Renal pelvis (tissue), 4 donors: Measurements from ENCODE around the gene AMN. TPM values are rescaled to one million over a fixed set of nuclear protein-coding genes. Genes with fewer than 3 reads are reported as not detected.
"Not testable (repeated sequence)": the region's sequence is repeated elsewhere in the genome, so short reads cannot be mapped to it uniquely, and the experiment has no call there.

Experiments
- DNase-seq: peaks from one replicate; pipeline ENCODE4 v3.0.0-alpha.2; 2013
- polyA plus RNA-seq, 3 donors: library from polyadenylated mRNA; unstranded; fragments of 120-200 nt; gene quantifications; one replicate each; pipeline ENCODE4 v1.2.1, GENCODE V29; 2013; ENCODE audit not compliant: insufficient read length in 3 of 3

The AMN gene
- polyA plus RNA-seq, 3 donors: 43.3 to 50.0 (median 47.3) TPM

DNA sequence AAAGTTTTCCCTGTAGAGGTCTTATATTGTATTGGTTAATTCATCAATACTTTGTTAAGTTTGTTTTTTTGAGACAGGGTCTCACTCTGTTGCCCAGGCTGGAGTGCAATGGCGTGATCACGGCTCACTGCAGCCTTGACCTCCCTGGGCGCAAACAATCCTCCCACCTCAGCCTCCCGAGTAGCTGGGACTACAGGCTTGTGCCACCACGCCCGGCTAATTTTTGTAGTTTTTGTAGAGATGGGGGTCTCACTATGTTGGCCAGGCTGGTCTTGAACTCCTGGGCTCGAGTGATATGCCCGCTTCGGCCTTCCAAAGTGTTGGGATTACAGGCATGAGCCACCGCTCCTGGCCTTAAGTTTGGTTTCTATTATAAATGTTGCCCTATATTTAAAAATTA lies 4.4 kb downstream of the AMN start:
- DNase-seq: not testable (repeated sequence)

DNA sequence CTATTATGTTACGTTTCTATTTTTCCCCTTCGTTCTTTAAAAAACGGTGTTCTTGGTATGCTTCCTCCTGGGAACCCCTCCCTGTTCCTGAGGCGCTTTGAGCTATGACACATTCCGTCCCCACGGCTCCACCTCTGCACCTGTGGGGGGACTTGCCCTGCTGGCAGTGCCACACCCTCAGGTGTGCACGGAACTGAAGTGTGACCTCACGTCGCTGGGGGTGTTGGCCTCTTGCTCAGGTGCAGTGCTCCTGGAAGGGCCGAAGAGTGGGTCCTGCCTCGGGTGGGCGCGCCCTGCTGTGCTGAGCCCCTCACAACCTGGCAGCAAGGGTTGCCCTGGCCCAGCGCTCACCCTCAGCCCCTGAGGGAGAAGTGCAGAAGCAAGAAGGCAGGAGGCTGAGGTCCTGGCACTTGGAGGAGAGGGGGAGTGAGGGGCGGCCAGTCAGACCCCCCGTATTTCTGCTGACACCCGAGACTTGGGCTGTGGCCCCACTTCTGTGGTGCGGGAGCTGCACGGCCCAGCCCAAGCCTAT lies 4.9 kb downstream of the AMN start:
- no peak for DNase-seq

DNA sequence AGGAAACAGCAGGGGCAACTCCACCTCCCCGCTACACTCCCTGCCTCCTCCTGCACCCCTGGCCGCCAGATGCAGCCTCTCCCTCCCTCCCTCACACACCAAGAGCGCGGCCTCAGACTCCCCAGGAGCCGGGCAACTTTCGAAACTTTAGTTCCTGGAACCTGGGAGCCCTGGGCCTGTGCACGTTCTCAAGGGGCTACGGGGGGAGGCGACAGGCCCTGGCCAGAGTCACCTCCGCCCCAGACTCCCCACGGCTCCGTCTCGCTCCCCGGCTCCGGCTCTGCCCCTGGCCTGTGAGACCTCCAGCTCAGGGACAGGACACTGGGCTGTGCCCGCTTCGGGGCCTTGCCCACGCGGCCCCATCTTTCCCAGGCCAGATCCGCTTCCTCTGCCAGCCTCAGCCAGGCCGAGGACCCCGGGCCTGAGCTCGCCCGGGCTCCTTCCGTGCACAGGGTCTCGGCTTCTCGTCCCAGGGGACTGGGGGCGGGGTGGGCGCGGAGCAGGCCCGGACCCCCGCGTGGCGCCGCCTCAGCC lies 5.5 kb downstream of the AMN start:
- no peak for DNase-seq

DNA sequence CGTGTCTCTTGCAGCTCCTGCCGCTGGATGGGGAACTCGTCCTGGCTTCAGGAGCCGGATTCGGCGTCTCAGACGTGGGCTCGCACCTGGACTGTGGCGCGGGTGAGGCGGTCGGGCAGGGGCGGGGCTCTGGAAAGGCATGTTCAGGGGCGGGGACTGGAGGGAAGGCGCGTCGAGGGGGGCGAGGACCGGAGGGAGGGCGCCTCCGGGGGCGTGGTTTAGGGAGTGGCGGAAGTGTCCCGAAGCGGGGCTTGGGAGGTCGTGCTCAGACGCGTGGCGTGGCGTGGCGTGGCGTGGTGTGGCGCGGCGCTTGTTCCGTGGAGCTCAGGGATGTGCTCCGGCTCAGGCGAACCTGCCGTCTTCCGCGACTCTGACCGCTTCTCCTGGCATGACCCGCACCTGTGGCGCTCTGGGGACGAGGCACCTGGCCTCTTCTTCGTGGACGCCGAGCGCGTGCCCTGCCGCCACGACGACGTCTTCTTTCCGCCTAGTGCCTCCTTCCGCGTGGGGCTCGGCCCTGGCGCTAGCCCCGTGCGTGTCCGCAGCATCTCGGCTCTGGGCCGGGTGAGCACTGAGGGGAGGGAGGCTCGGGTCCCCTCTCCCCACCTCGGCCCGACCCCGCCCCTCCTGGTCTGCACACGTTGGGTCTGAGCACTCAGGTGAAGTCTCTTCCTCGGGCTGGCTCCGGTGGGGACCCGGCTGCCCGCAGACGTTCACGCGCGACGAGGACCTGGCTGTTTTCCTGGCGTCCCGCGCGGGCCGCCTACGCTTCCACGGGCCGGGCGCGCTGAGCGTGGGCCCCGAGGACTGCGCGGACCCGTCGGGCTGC lies 6.2 kb downstream of the AMN start:
- DNase-seq: peak; percentile 76

DNA sequence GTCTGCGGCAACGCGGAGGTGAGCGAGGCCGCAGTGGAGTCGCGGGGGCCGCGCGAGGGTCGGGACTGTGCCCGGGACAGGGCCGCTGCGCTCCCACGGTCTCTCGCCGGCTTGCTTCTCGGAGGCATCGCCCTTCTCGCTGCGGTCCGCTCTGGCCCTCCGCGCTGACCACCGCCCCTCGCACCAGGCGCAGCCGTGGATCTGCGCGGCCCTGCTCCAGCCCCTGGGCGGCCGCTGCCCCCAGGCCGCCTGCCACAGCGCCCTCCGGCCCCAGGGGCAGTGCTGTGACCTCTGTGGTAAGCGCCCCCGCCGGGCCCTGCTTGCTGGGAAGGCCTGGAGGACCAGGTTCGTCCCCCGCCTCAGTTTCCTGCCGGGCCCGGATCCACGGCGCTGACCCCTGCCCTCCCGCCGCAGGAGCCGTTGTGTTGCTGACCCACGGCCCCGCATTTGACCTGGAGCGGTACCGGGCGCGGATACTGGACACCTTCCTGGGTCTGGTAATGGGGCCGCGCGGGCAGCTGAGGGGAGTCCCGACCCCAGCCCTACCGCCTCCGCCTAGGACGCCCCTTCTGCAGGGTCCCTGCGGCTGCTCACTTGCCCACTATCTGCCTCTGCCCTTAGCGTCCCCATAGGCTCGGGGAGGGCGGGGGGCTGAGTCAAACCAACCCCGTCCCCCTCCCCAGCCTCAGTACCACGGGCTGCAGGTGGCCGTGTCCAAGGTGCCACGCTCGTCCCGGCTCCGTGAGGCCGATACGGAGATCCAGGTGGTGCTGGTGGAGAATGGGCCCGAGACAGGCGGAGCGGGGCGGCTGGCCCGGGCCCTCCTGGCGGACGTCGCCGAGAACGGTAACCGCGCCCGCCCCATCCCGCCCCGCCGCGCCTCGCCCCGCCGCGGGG lies 7.0 kb downstream of the AMN start:
- no peak for DNase-seq

DNA sequence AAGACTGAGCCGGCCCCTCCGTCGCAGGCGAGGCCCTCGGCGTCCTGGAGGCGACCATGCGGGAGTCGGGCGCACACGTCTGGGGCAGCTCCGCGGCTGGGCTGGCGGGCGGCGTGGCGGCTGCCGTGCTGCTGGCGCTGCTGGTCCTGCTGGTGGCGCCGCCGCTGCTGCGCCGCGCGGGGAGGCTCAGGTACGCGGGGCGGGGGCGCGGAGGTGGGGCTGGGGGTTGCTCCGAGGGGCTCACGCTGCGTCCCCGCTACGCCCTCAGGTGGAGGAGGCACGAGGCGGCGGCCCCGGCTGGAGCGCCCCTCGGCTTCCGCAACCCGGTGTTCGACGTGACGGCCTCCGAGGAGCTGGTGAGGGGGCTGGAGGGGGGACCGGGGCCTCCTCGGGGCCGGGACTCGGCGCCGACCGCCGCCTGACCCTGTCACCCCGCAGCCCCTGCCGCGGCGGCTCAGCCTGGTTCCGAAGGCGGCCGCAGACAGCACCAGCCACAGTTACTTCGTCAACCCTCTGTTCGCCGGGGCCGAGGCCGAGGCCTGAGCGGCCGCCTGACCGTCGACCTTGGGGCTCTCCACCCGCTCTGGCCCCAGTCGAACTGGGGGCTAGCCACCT lies 7.8 kb downstream of the AMN start:
- DNase-seq: no peak

DNA sequence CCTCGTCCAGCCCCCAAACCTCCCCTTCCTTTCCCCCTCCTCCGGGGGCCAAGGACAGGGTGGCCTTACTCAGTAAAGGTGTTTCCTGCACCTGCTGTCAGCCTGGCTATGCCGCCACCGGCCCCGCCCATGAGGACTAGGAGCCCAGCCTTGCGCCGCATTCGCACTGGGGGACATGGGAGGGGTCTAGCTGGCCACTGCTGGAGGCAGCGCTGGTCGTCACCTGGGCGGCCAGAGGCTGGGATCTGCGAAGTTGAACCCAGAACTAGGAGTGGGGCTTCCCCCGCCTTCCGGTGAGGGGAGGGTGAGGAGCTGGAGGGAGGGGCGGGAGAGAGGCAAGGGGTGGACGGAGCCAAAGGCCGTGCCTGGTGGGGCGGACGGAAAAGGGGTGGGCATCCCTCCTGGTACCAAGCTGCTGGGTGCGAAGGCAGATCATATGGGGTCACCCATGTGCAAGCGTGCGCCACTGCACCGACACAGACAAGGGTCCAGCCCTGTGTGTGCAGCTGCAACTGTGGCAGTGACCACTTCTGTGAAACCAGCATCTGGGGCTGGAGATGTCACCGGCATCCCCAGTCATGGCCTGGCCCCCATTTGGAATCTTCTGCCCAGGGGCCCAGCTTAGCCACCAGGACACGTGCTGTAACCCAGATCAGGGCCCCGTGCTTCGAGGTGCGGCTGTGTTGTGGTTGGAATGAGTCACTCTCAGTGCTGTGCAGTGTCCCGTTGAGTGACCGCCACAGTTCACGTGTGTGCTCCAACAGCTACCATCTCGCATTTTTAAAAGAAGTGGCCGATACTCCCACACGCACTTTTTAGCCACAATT lies 8.5 kb downstream of the AMN start:
- DNase-seq: no peak

DNA sequence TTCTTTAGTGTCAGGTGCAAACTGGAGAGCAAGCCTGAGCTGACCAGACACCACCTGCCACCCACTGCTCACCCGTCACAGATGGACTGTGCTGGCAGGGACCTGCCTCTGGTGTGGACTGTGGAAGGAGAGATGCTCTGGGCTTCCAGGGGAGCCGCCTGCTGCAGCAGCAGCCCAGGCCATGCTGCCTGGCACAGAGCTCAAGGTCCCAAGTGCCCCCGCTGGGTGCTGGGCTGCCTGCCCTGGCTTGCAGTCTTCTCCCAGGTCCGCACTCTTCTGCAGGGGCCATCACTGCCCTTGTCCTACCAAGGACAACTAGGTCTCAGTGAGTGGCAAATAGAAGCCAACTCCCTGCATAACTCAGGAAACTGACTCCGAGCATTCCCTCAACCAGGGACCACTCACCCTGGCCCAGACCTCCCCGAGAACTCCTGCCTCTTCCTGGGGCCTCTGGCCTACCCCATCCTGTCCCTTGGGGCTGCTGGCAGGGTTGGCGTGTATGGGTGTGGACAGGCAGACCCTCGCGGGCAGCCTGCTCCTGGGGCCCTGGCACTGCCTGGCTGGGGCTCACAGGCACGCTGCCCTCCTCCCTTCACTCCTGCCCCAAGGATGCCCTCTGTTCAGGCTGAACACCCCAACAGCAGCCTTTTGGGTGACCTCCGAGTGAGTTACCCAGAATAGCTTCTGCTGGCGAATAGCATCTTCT lies 9.3 kb downstream of the AMN start:
- DNase-seq: no peak

DNA sequence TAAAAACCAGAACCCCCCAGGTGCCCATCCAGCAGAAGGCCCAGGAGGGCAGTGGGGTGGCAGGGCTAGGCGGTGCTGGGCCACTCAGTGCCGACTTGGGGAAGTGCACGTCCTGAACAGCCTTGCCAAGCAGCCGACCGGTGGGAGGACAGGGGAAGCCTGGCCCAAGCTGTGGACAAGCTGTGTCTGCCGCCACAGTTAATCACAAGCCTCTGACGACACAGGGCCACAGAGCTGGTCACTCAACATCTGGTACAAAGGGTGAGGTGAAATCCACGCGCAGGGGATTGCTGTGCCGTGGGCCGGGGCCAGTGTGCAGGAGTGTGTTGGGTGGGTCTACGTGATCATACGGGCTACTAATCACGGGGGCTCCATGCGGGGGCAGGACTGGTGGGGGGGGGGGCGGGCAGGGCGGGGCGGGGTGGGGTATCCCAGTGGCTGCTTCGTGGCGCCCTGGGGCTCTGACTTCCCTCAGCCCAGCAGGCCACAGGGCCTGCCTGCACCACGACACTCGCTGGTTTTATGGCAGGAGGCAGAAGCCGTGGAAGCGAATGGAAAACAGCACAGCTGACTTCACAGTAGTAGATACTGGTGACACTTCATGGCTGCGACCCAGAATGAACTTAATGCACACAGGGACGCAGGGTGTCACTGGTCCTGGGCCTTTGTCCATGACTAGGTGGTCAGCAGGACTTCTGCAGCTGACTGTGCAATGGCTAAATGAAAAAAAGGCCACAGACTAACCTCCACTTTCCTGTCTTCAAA lies 10.2 kb downstream of the AMN start:
- DNase-seq: no peak

DNA sequence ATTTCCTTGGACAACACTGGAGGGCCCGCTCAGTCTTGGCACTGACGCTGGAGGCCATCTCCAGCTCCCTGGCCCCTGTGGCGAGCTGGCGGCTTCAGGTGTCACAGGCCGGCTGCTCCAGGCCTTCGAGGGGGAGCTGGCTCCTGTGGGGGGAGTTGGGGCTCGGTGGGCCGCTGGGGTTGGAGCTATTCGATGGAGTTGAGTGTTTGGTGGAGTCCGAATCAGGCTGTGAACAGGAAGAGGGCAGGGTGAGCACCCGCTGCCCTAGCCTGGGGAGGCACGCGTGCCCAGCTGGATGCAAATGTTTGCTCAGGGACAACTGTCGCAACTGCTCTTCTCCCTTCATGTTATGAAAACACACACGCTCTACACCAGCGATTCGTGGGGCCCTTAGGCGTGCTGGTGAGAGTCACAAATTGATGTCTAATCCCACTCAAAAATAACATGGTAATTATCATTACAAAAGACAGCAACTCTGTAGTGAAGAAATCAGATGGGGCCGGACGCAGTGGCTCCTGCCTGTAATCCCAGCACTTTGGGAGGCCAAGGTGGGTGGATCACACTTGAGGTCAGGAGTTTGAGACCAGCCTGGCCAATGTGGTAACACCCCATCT lies 11.3 kb downstream of the AMN start:
- no peak for DNase-seq

DNA sequence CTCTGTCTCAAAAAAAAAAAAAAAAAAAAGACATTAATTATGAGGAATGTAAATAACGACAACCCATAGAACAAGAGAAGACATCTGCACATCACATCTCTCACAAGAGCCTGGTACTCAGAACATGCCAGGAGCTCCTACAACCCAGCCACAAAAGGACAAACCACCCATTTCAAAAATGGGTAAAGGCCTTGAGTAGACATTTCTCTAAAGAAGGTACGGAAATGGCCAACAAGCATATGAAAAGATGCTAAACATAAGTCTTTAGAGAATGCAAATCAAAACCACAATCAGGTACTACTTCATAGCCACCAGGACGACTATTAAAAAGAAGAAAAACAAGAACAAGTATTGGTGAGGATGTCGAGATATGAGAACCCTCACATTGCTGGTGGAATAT lies 13.3 kb downstream of the AMN start:
- DNase-seq: no peak

DNA sequence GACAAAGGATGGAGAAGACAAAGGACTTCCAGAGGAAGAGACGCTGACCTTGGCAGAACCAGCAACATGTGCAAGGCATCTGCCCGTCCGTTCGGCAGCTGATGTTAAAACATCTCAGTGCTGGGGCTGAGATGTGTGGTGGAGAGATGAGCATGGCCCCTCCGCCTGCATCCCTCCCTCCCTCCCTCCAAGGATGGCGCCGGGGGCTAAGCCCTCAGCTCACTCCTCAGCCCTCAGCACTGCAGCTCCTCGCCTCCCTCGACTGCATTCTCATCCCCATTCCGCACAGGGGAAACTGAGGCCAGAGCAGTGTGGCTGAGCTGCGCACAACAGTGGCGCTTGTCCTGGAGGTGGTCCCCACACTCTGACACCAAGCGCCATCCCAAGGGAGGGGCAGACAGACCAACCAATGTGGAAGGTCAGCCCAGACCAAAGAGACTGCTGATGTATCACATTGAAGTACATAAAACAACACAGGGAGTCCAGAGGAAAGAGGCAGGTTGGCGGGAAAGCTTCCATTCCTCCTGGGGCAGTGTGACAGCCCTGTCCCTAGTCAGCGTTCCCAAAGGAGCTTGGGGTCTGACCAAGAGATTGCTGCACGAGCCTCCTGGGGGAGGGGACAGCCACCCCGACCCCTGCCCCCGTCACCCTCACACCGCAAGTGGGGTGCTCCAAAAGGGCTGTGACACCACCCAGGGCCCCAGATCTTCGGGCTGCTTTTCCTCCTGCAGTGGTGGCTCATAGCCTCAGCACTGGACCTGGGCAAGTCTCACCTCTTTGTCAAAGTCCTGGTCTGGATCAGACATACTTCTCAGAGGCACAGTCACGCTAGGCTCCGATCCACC lies 15.1 kb downstream of the AMN start:
- DNase-seq: no peak

DNA sequence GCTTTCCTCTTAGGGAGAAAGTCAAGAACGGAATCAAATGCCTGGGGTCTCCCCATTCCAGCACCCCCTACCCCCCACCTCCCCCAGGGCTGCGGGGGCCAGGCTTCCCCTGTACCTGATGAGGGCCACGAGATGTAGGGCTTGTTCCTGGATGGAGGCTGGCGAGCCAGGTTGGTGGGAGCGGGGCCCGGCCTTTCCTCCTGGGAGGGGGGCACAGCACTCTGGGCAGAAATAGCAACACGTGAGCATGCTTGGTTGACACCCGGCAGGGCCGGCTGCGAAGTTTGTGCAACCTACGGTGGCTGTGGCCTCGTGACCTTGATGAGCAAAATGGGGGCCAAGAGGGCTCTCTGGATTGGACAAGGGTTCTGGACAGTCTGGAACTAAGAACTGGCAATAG lies 15.7 kb downstream of the AMN start:
- DNase-seq: no peak

DNA sequence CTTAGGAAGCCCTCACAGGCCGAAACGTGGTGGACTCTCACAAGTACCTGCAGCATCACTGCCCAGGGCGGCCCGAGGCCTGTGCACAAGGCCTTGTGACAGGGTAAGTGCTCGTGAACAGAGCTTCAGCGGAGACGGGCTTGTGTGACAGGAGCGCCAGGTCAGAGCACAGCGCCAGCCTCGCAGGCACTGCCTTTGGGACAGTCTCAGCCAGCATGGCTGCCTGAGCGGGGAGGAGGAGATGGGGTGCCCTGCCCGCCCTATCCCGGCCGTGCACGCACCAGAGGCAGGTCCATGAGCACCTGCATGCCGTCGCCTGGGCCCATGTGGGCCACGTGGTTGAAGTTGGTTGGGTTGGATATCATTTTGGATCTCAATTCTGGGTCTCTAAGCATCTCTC lies 16.9 kb downstream of the AMN start:
- DNase-seq: no peak

DNA sequence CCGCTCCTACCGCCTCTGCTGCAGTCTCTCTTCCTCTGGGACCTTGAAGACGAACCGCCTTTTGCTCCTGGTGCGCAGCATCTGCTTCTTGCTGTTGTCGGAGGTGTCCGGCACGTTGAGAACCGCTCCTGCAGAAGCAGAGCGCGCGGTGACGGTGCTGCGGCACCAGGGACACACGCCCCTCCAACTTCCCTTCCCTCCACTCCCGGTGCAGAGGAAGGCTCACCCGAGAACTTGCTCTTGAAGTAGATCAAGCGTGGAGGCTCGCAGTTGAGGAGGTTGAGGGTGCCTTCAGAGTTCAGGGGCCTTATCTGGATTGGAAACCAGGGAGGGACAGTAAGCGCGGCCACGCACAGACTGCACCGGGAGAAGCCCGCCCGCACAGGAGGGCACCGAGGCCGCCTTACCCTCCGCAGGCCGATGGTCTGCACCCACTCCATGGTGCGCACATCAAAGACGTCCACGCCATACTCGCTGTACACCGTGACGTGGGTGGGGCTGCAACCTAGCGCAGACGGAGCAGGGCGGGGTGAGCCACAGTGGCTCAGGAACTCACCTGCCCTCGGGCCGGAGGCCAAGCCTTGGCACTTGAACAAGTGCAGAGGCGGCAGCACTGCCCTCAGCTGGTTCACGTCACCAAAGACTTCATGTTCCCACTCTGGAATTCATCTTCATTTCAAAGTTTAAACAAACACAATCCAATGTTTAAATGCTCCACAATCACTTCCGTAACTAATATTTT lies 17.5 kb downstream of the AMN start:
- DNase-seq: no peak

DNA sequence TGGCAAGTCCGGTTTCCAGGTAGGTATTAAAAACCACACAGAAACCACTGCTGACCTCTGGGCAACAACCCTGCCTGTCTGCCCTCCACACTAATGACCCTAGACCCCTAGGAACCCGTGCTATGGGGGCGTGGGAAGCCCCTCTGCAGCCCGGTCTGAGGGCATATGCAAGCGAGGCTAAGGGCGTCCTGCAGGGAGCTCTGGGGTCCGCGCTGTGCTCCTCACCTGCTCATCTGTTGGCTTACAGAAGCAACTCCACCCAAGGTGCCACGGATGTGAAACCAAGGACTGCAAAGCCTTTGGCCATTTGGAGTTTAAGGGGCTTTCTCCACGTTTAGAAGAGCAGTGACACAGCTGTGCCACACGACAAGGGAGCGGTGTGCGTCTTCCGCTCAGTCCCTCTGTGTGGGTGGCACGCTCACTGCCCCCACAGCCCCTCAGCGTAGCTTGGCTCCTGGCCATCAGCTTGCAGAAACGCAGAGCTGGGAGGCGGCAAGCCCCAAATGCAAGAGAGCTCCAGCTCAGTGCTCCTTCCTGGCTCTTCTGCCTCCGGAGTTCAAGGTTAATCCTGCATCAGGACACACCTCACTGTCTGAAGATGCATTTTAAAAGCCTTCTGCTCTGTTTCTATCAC lies 18.4 kb downstream of the AMN start:
- no peak for DNase-seq

DNA sequence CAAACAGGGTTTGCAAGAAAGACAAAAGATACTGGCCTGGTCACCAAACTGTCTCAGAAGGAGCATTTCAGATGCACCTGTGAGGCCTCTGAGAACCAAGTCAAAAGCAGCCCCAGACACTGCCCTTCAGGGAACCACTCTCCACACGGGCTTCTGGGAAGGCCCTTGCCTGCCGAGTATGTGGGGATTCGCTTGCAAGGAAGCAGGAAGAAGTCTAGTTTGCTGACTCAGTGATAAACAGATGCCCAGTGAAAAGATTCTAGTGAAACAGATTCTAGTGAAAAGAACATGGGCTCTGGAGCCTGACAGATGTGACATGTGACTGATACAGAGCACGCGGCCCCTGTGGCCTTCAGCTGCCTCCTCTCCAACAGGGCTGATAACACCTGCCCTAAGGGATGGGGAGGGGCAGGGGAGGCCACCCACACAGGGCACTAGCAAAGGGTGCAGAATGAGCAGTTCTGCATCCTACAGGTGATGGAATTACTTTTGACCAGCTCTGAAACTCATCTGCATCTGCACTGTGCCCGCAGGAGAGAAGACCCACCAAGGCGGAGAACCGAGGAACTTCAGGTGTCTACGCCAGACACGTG lies 19.1 kb downstream of the AMN start:
- DNase-seq: no peak
